Heart right ventricle (tissue), 16 donors: Measurements from ENCODE around the gene PGF. TPM values are rescaled to one million over a fixed set of nuclear protein-coding genes. Genes with fewer than 3 reads are reported as not detected.

Experiments
- ATAC-seq, 8 donors: fragments of 200-7000 bp; cut with Tn5 transposase; one replicate each; pipeline ENCODE4 v1.9.1; 2020; ENCODE audit warnings: mild to moderate bottlenecking in 8 of 8, moderate library complexity in 8 of 8, moderate number of reproducible peaks in 1 of 8
- DNase-seq, 2 donors: peaks; one replicate each; pipeline ENCODE4 v3.0.0-alpha.2; 2020
- H3K27ac ChIP-seq, 10 donors: fragments of 200-600 bp; sonication (generic) in 2 of 10; one replicate each; pipeline versions ENCODE4 v1.5.0 to v1.8.0; 2020 to 2022; ENCODE audit warnings: mild to moderate bottlenecking in 3 of 10
- H3K27me3 ChIP-seq, 7 donors: fragments of 200-600 bp; one replicate each; pipeline ENCODE4 v1.8.0; 2021 to 2022; ENCODE audit warnings: mild to moderate bottlenecking in 2 of 7
- H3K36me3 ChIP-seq, 9 donors: fragments of 200-600 bp; sonication (generic) in 1 of 9; one replicate each; pipeline versions ENCODE4 v1.5.0 to v1.8.0; 2020 to 2022; ENCODE audit warnings: mild to moderate bottlenecking in 2 of 9
- H3K4me1 ChIP-seq, 9 donors: fragments of 200-600 bp; sonication (generic) in 1 of 9; one replicate each; pipeline versions ENCODE4 v1.5.0 to v1.8.0; 2020 to 2022; ENCODE audit warnings: mild to moderate bottlenecking in 4 of 9
- H3K4me3 ChIP-seq, 10 donors: fragments of 200-600 bp; sonication (generic) in 2 of 10; one replicate each; pipeline versions ENCODE4 v1.5.0 to v1.8.0; 2020 to 2022; ENCODE audit warnings: mild to moderate bottlenecking in 7 of 10, moderate library complexity in 2 of 10
- H3K9me3 ChIP-seq, 11 donors: fragments of 200-600 bp in 10 of 11; sonication (generic) in 2 of 11; one replicate each; pipeline versions ENCODE4 v1.5.0 to v1.8.0; 2013 to 2022; ENCODE audit warnings: mild to moderate bottlenecking in 2 of 11, control low read depth in 1 of 11, moderate library complexity in 1 of 11
- CTCF ChIP-seq, 9 donors: fragments of 200-600 bp; sonication (generic) in 2 of 9; IDR thresholded peaks; one replicate each; pipeline versions ENCODE4 v1.5.0 to v1.8.0; 2021 to 2022; ENCODE audit warnings: antibody characterized with exemption in 9 of 9, mild to moderate bottlenecking in 5 of 9, moderate library complexity in 1 of 9
- WGBS, 2 donors: extraction: QIAGEN DNeasy Blood & Tissue Kit; methylation state at CpG; one replicate each; pipeline ENCODE4 v1.1.7; 2013; ENCODE audit warnings: inconsistent platforms in 1 of 2; 5-methylcytosine and 5-hydroxymethylcytosine counted together
- intact Hi-C, 10 donors: fragments of 100-400 bp; cut with DNase I; formaldehyde crosslinking; loops; one replicate each; pipeline versions ENCODE4 v1.11.1 to v1.14.2; 2022
- polyA plus RNA-seq, 2 donors: library from polyadenylated mRNA; stranded (reverse); fragments of 200-250 nt; gene quantifications; one replicate each; pipeline ENCODE4 v1.2.3, GENCODE V29; 2013
- total RNA-seq, 10 donors: library from RNA; stranded (reverse); fragmentation: NEBNext Ultra II Directional in 3 of 10; extraction: Animal tissue kit (Norgen Biotek cat#: 25700) in 3 of 10; gene quantifications; one replicate each; pipeline versions ENCODE4 v1.2.1 to v1.2.4, GENCODE V29; 2021 to 2023
- donor health status: Arrhythmogenic right ventricular cardiomyopathy.
- donor health status: ischemic (EF 13 %, LVEDD 7.1; RV severe dilation, severe dysfunction).
- donor health status: healthy with polysubstance abuse.
- donor health status: DM: no; HTN: yes; CAD: no.
- donor health status: DM: no; HTN: no; CAD: no.
- donor health status: ischemic (EF 25% LVEDD 6.9; RV normal size, moderate dysfunction).
- donor health status: ischemic (EF 25% LVEDD 5.7; RV mildly dilated, moderate dysfunction).
- donor health status: healthy.
- donor health status: DM: yes; HTN: yes; CAD: no.
- donor health status: Ischemic cardiomyopathy.
- donor health status: ischemic (EF 35%, LVEDD 5.7; RV mildly dilated, moderate dysfunction).
- donor health status: nonischemic (EF 11% LVEDD 7.7; RV severe dilation, severe dysfunction).
- donor health status: DM: yes; HTN: yes; CAD: no.
- donor health status: PGD.
- donor health status: ischemic (EF 29% LVEDD 5.4; RV normal size, mild dysfunction).
- donor health status: nonischemic (EF 23%, LVEDD 6.1; RV moderate dilation, normal function).

The PGF gene
- total and polyA plus RNA-seq, 12 donors, result 2.1 to 22.5 (median 6.3) TPM

GRCh38 chr14:74960736-74961135 is 5.3 kb upstream of the PGF start:
- TF ChIP-seq CTCF (IDR thresholded peaks at IDR 0.05), result no peak
- no peak overlapping the region for H3K27ac ChIP-seq
- no peaks in the 10 kb centered on the region for H3K36me3 ChIP-seq
- DNase-seq, result no peak
- H3K9me3 ChIP-seq, result no peaks in the 10 kb centered on the region
- intact Hi-C loops, result no loop called here
- peaks cover 0 to 3% (median 0%) of the 10 kb centered on the region in 7 donors for H3K27me3 ChIP-seq
- no peak overlapping the region for H3K4me3 ChIP-seq
- ATAC-seq, result no peak
- peaks cover 0 to 39% (median 24%) of the 10 kb centered on the region in 9 donors for H3K4me1 ChIP-seq
- WGBS, 2 donors, result 85 to 86% methylated on average over 4 of the region's 4 CpGs

GRCh38 chr14:74959596-74960180 is 4.3 kb upstream of the PGF start:
- no peaks in the 10 kb centered on the region for H3K9me3 ChIP-seq
- TF ChIP-seq CTCF (IDR thresholded peaks at IDR 0.05), result no peak
- peaks cover 0 to 13% (median 0%) of the 10 kb centered on the region in 7 donors for H3K27me3 ChIP-seq
- peaks cover 3 to 44% (median 23%) of the 10 kb centered on the region in 9 donors for H3K4me1 ChIP-seq
- DNase-seq, result no peak
- no peak overlapping the region for H3K27ac ChIP-seq
- 90 to 94% methylated on average over 5 of the region's 5 CpGs for WGBS, 2 donors
- H3K4me3 ChIP-seq, result no peak overlapping the region
- intact Hi-C loops, result loop anchor here in 2 of 10 donors (5.0 to 10.0 kb wide), 2 partner anchors 43 to 45 kb away; partner anchors contain the start of gene EIF2B2 (in 2 of the 2)
- H3K36me3 ChIP-seq, result no peaks in the 10 kb centered on the region
- no peak for ATAC-seq

GRCh38 chr14:74956280-74957072 is 1.1 kb upstream of the PGF start:
- TF ChIP-seq CTCF (IDR thresholded peaks at IDR 0.05), result no peak
- peaks cover 0 to 23% (median 0%) of the 10 kb centered on the region in 7 donors for H3K27me3 ChIP-seq
- H3K27ac ChIP-seq, result peak overlapping the region in 2 of 10 donors; percentile 79 to 86
- DNase-seq, result no peak
- no peak for ATAC-seq
- WGBS, 2 donors, result 86 to 89% methylated on average over 24 of the region's 24 CpGs
- H3K36me3 ChIP-seq, result peaks cover 0 to 17% (median 0%) of the 10 kb centered on the region in 9 donors
- peaks cover 7 to 49% (median 27%) of the 10 kb centered on the region in 9 donors for H3K4me1 ChIP-seq
- H3K9me3 ChIP-seq, result no peaks in the 10 kb centered on the region
- intact Hi-C loops, result loop anchor here in 2 of 10 donors (5.0 to 10.0 kb wide), 2 partner anchors 46 to 48 kb away; partner anchors contain the start of gene EIF2B2 (in 2 of the 2)
- H3K4me3 ChIP-seq, result peak overlapping the region in 4 of 10 donors; percentile 68 to 87 (median 82)

- intact Hi-C loops, result loop anchor here in 2 of 10 donors (5.0 to 10.0 kb wide), 2 partner anchors 46 to 49 kb away; partner anchors contain the start of gene EIF2B2 (in 2 of the 2)
- Histone ChIP-seq H3K4me1 (peaks cover 11 to 54% (median 30%) of the 10 kb centered on the region in 9 donors), H3K9me3 (no peaks in the 10 kb centered on the region), H3K27me3 (peaks cover 0 to 23% (median 0%) of the 10 kb centered on the region in 7 donors), H3K4me3 (peak overlapping the region in 9 of 10 donors; percentile 46 to 87 (median 71)), H3K27ac (peak overlapping the region in 8 of 10 donors; percentile 57 to 87 (median 80)), H3K36me3 (peaks cover 0 to 18% (median 0%) of the 10 kb centered on the region in 9 donors)
- DNase-seq (no peak), ATAC-seq (no peak)
- no peak for TF ChIP-seq CTCF (IDR thresholded peaks at IDR 0.05)
- WGBS, 2 donors, result 84 to 86% methylated on average over 9 of the region's 9 CpGs
These were observed 556 bp upstream of the PGF start for GRCh38 chr14:74956027-74956279.
